HL-60 (cell line): Measurements from ENCODE around the gene DSE.

Source experiments
- CTCF ChIP-seq: IDR thresholded peaks from one replicate; pipeline ENCODE4 v1.5.1; 2011; ENCODE audit warnings: low read length, control low read depth, inconsistent platforms; ENCODE audit not compliant: insufficient read depth
- POLR2AphosphoS5 ChIP-seq: IDR thresholded peaks from 2 replicates; pipeline ENCODE4 v1.6.1; 2012; ENCODE audit warnings: low read depth

- TF ChIP-seq CTCF = no peak
- TF ChIP-seq POLR2AphosphoS5 = no peak
Observed at GRCh38 chr6:116443105-116443504, 72.4 kb downstream of the DSE start.
